Measurements from ENCODE around the gene CEP170B. TPM values are rescaled to one million over a fixed set of nuclear protein-coding genes. Genes with fewer than 3 reads are reported as not detected.

Gene CEP170B
- total and polyA plus RNA-seq, 2 of the 8 experiments (the other 6 are each of a cell fraction or from before 2014, with no cell fraction given): 9.1 to 33.8 TPM

- H3K79me2 ChIP-seq (ENCODE audit: control insufficient read depth in 1 of 2, insufficient read depth in 2 of 2, low read length in 2 of 2): no peaks in the 10 kb centered on the region
- no peak overlapping the region for H2AK5ac ChIP-seq (ENCODE audit: low read depth, low read length)
- H3K4ac ChIP-seq (replicated peaks; ENCODE audit: insufficient read length, low read depth, low read length): no peak overlapping the region
- no peak overlapping the region for H4K8ac ChIP-seq (ENCODE audit: extremely low read depth, insufficient read depth, low read length)
- POLR2A ChIA-PET (ENCODE audit: partially characterized antibody): interaction anchor here (1.0 to 2.1 kb wide), 3 partner anchors 8 to 80 kb away, joined by 3 to 8 read pairs (median 6); no protein-coding TSS in a partner anchor
- no peak overlapping the region for H3K4me3 ChIP-seq (ENCODE audit: extremely low read depth in 1 of 4, insufficient read depth in 2 of 4, low read depth in 3 of 4, low read length in 4 of 4)
- peaks cover 12% of the 10 kb centered on the region; the same call in 1 of the 2 replicates for H3K23me2 ChIP-seq (ENCODE audit: low read depth, low read length)
- CTCF ChIA-PET (ENCODE audit: partially characterized antibody): interaction anchor here (0.6 to 1.2 kb wide), 3 partner anchors 13 to 123 kb away, joined by 3 read pairs; no protein-coding TSS in a partner anchor
- no peak overlapping the region for H3K23ac ChIP-seq (ENCODE audit: insufficient read length)
- no peak overlapping the region for H4K91ac ChIP-seq (replicated peaks; ENCODE audit: insufficient read length, low read length)
- H2AFZ ChIP-seq (ENCODE audit: low read length): no peak overlapping the region
- H4K20me1 ChIP-seq (replicated peaks in 1 of 2; ENCODE audit: control insufficient read depth in 1 of 2, insufficient read depth in 2 of 2, low read length in 2 of 2): peaks cover 0 to 3% of the 10 kb centered on the region in 2 experiments
- no peak overlapping the region for H2BK15ac ChIP-seq (ENCODE audit: low read length)
- no peaks in the 10 kb centered on the region for H3K9me3 ChIP-seq (ENCODE audit: insufficient read depth in 2 of 2, low read depth in 1 of 2, low read length in 1 of 2)
- H3K9ac ChIP-seq (replicated peaks in 1 of 4; ENCODE audit: extremely low read depth in 1 of 4, low read depth in 3 of 4, low read length in 3 of 4): no peak overlapping the region
- no peak overlapping the region for H3K14ac ChIP-seq (ENCODE audit: insufficient read length)
- H2BK20ac ChIP-seq (ENCODE audit: low read length): no peak overlapping the region
- H2BK12ac ChIP-seq (ENCODE audit: low read depth, low read length): no peak overlapping the region
- H2BK5ac ChIP-seq (ENCODE audit: low read depth, low read length): no peak overlapping the region
- no peaks in the 10 kb centered on the region for H3K79me1 ChIP-seq (ENCODE audit: low read depth, low read length)
- peaks cover 0 to 17% (median 3%) of the 10 kb centered on the region in 4 experiments; a peak in 4 of 8 replicates for H3K36me3 ChIP-seq (ENCODE audit: control insufficient read depth in 2 of 4, insufficient read depth in 4 of 4, low read length in 3 of 4)
- FAIRE-seq: no peak
- no peak overlapping the region for H3K18ac ChIP-seq (ENCODE audit: extremely low read depth, low read length)
- H3K56ac ChIP-seq (replicated peaks; ENCODE audit: insufficient read length, low read depth, low read length): no peak overlapping the region
- no peaks in the 10 kb centered on the region for H3K27me3 ChIP-seq (replicated peaks in 1 of 4; ENCODE audit: control insufficient read depth in 3 of 4, extremely low read depth in 1 of 4, insufficient read depth in 3 of 4, low read length in 3 of 4)
- H3K4me2 ChIP-seq (ENCODE audit: insufficient read depth in 1 of 2, low read depth in 2 of 2, low read length in 2 of 2): no peak overlapping the region
- no peak overlapping the region for H4K5ac ChIP-seq (ENCODE audit: insufficient read length, low read depth, low read length)
- peaks cover 0 to 3% (median 1%) of the 10 kb centered on the region in 4 experiments; a peak in 3 of 7 replicates for H3K4me1 ChIP-seq (replicated peaks in 1 of 4; ENCODE audit: control insufficient read depth in 3 of 4, insufficient read depth in 4 of 4, low read length in 3 of 4)
- no peak for DNase-seq (ENCODE audit: low read depth in 1 of 2, low spot score in 2 of 2)
- WGBS, 2 experiments (ENCODE audit: extremely low coverage in 1 of 2, insufficient coverage in 1 of 2, insufficient read length in 1 of 2, insufficient replicate concordance in 2 of 2, low coverage in 1 of 2, low lambda C conversion rate in 2 of 2, missing lambda C conversion rate in 1 of 2): 87% methylated on average over 4 of the region's 4 CpGs; no CpG with 5 or more reads in 1 of the 2 experiments
- no peak overlapping the region for H3K27ac ChIP-seq (ENCODE audit: low read depth, low read length)
- no peak overlapping the region for H2BK120ac ChIP-seq (replicated peaks; ENCODE audit: low read depth, low read length)
These were observed 26.1 kb downstream of the CEP170B start for GRCh38 chr14:104891121-104891551.

Data from H1 (cell line).